ENCODE data around the gene MBD2.

The MBD2 gene

GRCh38 chr18:54149078-54149697 lies 75.3 kb downstream of the MBD2 start:
- TF ChIP-seq, protein P1, sequence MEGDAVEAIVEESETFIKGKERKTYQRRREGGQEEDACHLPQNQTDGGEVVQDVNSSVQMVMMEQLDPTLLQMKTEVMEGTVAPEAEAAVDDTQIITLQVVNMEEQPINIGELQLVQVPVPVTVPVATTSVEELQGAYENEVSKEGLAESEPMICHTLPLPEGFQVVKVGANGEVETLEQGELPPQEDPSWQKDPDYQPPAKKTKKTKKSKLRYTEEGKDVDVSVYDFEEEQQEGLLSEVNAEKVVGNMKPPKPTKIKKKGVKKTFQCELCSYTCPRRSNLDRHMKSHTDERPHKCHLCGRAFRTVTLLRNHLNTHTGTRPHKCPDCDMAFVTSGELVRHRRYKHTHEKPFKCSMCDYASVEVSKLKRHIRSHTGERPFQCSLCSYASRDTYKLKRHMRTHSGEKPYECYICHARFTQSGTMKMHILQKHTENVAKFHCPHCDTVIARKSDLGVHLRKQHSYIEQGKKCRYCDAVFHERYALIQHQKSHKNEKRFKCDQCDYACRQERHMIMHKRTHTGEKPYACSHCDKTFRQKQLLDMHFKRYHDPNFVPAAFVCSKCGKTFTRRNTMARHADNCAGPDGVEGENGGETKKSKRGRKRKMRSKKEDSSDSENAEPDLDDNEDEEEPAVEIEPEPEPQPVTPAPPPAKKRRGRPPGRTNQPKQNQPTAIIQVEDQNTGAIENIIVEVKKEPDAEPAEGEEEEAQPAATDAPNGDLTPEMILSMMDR (IDR thresholded peaks at IDR 0.05): no peak
- H3K4me3 ChIP-seq (ENCODE audit: low read depth in 1 of 2, low read length in 1 of 2): no peak overlapping the region
- no peak overlapping the region for H3K27ac ChIP-seq
- no peaks in the 10 kb centered on the region for H3K27me3 ChIP-seq
- H3K9me3 ChIP-seq: no peaks in the 10 kb centered on the region
- H3K36me3 ChIP-seq: peaks cover 38% of the 10 kb centered on the region
- no peaks in the 10 kb centered on the region for H3K4me1 ChIP-seq (ENCODE audit: control insufficient read depth in 1 of 2, insufficient read depth in 1 of 2, low read depth in 1 of 2, low read length in 1 of 2)

DNA sequence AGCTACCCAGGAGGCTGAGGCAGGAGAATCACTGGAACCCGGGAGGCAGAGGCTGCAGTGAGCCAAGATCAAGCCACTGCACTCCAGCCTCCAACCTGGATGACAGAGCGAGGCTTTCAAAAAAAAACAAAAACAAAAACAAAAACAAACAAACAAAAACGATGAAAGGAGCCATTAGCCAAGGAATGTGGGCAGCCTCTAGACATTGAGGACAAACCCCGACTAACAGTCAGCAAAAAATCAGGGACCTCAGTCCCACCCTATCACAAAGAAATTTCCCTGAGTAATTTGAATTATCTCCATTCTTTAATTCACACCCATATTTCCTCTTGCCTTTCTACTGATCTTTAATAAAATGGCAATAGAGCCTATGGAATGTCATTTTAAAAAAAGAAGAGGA lies 75.8 kb downstream of the MBD2 start:
- Histone ChIP-seq H3K4me1 (ENCODE audit: control insufficient read depth in 1 of 2, insufficient read depth in 1 of 2, low read depth in 1 of 2, low read length in 1 of 2) (no peaks in the 10 kb centered on the region), H3K36me3 (peaks cover 33% of the 10 kb centered on the region), H3K27ac (no peak overlapping the region), H3K4me3 (ENCODE audit: low read depth in 1 of 2, low read length in 1 of 2) (no peak overlapping the region), H3K27me3 (no peaks in the 10 kb centered on the region), H3K9me3 (no peaks in the 10 kb centered on the region)
- TF ChIP-seq, protein P1 (IDR thresholded peaks at IDR 0.05): no peak

GRCh38 chr18:54148151-54148550 lies 76.3 kb downstream of the MBD2 start:
- Histone ChIP-seq H3K27ac (no peak overlapping the region), H3K4me1 (ENCODE audit: control insufficient read depth in 1 of 2, insufficient read depth in 1 of 2, low read depth in 1 of 2, low read length in 1 of 2) (no peaks in the 10 kb centered on the region)
- TF ChIP-seq, protein P1 (IDR thresholded peaks at IDR 0.05): no peak

DNA sequence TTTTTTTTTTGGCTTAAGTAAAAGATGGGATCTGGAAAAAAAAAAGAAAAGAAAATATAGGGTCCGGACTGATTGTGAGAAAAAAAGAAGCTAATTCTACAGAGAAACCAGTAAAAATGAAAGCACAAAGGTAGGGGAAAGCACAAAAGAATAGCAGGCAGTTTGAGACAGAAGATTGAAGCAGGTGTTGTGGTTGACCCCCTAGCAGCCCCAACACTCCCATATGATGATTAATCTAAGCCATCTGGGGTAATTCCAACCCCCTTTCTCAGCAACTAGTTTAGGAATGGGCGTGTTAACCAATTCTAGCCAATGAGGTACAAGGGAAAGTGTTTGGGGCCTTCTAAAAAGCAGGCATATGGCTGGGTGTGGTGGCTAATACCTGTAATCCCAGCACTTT lies 77.0 kb downstream of the MBD2 start:
- H3K9me3 ChIP-seq: no peaks in the 10 kb centered on the region
- TF ChIP-seq, protein P1 (IDR thresholded peaks at IDR 0.05): no peak
- H3K4me3 ChIP-seq (ENCODE audit: low read depth in 1 of 2, low read length in 1 of 2): no peak overlapping the region
- H3K36me3 ChIP-seq: peaks cover 21% of the 10 kb centered on the region
- no peaks in the 10 kb centered on the region for H3K4me1 ChIP-seq (ENCODE audit: control insufficient read depth in 1 of 2, insufficient read depth in 1 of 2, low read depth in 1 of 2, low read length in 1 of 2)
- no peak overlapping the region for H3K27ac ChIP-seq
- no peaks in the 10 kb centered on the region for H3K27me3 ChIP-seq

More at GRCh38 chr18:54148151-54148550, 76.3 kb downstream of the MBD2 start:
- H3K9me3 ChIP-seq: no peaks in the 10 kb centered on the region
- H3K4me3 ChIP-seq (ENCODE audit: low read depth in 1 of 2, low read length in 1 of 2): no peak overlapping the region
- no peaks in the 10 kb centered on the region for H3K27me3 ChIP-seq
- peaks cover 28% of the 10 kb centered on the region for H3K36me3 ChIP-seq

DNA sequence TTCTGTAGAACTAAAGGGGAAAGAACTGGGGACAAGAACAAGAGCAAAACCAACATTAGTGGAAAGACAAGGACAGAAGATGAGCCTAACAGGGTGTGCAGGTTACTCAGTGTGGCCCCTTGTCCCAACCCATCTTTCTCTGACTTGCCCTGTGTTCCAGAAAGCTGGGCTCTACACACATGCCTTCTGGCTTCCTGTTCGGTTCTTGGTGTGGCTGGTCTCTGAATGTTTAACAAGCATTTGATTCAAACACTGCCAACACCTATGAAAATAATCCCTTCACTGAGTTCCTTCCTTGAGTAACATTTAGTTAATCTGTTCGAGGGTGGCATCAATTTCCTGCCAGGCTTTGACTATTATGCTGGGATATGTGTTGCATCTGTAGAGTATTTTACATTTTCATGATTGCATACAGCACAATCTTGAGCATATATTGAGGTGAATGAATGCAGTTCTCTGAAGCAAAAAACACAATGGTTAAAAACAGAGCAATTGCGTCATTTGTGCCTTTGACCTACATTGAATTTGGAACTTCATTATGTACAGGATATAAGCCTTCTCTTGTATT lies 83.3 kb downstream of the MBD2 start:
- Histone ChIP-seq H3K36me3 (no peaks in the 10 kb centered on the region), H3K4me3 (ENCODE audit: low read depth in 1 of 2, low read length in 1 of 2) (no peak overlapping the region), H3K4me1 (ENCODE audit: control insufficient read depth in 1 of 2, insufficient read depth in 1 of 2, low read depth in 1 of 2, low read length in 1 of 2) (no peaks in the 10 kb centered on the region), H3K27ac (no peak overlapping the region), H3K9me3 (no peaks in the 10 kb centered on the region), H3K27me3 (no peaks in the 10 kb centered on the region)
- TF ChIP-seq, protein P1 (IDR thresholded peaks at IDR 0.05): no peak
